Stimulated activated CD8-positive, alpha-beta memory T cell treated with anti-CD3 and anti-CD28 coated beads, Interleukin-15, amount 100 ng/mL, for 48 hours (primary cell): ENCODE results near the gene GPR146.
"Not testable (repeated sequence)": the region's sequence is repeated elsewhere in the genome, so short reads cannot be mapped to it uniquely, and the experiment has no call there.

ENCODE experiments used
- DNase-seq, 2 donors: peaks; one replicate each; pipeline ENCODE4 v3.0.0-alpha.2; 2020; ENCODE audit warnings: low read depth in 2 of 2

GPR146 gene, protein sequence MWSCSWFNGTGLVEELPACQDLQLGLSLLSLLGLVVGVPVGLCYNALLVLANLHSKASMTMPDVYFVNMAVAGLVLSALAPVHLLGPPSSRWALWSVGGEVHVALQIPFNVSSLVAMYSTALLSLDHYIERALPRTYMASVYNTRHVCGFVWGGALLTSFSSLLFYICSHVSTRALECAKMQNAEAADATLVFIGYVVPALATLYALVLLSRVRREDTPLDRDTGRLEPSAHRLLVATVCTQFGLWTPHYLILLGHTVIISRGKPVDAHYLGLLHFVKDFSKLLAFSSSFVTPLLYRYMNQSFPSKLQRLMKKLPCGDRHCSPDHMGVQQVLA

DNA sequence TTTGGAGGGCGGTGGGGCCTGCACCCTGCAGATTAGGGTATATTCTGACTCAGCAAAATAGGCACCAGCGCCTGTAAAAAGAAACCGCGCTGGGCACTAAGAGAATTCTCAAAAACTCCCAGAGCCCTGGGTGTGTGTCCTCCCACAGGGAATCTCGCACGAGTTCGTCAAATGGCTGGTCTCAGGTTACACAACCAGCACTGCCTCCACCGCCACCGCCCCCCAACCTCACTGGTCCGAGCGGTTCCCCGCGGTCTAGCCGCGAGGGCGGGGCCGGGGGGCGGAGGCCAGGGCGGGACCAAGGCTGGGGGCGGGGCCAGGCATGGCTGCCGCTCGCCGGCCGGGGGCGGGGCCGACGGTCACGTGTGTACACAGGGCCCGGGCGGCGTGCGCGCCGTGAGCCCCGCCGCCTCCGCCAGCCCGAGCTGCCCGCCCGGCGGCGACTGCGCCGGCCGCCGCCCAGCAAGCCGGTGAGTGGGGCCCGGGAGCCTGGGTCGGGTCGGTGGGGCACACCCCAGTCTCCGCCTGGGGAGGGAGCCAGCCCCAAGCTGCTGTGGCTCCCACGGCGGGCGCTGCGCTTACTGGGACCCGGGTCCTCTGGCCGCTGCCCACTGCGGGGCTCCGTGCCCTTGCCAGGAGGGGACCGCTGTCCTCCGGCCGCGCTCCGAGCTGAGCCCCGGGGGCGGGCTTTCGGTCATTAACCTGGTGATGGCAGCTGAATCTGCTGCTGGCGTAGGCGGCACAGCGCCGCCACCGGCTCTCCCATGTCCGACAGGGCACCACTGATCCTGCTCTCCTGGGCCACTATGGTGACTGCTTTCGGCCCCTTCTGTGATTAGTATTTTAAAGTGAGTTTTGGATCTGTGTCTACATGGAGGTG is at the start of gene GPR146:
GPR146 (plus strand) TSS at position 358 of the 880 bp plus-strand sequence. CDS start 12,970 bp downstream, outside the sequence.
- DNase-seq = peak; percentile 90 to 92

DNA sequence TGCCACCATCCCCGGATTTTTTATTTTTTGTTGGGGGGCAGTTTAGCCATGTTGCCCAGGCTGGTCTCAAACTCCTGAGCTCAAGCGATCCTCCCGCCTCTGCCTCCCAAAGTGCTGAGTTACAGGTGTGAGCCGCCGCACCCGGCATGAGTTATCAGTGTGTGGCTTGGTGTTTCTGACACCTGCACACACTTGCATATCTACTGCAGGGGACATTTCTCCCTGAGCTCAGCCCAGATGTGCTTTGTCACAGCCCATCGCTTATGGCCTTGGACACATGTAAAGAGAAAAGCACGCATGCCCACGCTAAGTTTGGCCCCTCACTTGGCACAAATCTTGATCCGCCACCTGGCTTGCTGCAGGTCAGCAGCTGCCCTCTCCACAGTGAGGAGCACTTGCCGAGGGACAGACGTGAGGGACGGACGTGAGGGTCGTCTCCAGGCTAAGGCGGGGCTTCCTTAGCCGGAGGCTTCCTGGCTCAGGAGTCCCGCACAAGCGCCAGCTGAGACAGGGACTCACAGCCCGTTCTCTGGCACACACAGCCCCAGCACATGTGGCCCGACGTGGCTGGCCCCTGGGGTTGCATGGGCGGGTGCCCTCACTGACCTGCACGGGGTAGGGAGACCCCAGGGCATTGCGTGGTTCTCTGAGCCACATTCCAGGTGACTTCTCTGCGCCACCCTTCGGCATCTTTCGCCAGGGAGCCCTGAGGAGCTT is 49.6 kb upstream of the GPR146 start:
- no peak for DNase-seq

DNA sequence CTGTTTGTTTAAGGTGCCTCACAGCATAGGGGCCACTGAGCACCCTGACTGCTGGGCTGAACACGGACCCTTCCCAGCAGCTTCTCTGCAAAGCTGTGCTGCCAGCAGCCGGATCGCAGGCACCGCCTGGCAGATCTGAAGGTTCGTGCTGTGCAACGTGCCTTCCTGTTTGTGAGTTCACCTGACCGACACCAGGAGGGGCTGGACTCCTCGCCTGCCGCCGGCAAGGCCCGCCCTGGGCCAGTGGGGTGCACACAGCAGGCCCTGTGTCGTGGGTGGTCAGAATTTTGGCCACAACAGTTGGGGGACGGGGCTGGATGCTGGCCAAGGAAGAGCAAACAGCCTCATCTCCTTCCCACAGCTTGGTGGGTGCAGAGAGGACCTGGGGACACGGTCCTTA is 48.8 kb upstream of the GPR146 start:
- DNase-seq = no peak

GRCh38 chr7:996079-996872 is 48.1 kb upstream of the GPR146 start:
- DNase-seq = no peak

DNA sequence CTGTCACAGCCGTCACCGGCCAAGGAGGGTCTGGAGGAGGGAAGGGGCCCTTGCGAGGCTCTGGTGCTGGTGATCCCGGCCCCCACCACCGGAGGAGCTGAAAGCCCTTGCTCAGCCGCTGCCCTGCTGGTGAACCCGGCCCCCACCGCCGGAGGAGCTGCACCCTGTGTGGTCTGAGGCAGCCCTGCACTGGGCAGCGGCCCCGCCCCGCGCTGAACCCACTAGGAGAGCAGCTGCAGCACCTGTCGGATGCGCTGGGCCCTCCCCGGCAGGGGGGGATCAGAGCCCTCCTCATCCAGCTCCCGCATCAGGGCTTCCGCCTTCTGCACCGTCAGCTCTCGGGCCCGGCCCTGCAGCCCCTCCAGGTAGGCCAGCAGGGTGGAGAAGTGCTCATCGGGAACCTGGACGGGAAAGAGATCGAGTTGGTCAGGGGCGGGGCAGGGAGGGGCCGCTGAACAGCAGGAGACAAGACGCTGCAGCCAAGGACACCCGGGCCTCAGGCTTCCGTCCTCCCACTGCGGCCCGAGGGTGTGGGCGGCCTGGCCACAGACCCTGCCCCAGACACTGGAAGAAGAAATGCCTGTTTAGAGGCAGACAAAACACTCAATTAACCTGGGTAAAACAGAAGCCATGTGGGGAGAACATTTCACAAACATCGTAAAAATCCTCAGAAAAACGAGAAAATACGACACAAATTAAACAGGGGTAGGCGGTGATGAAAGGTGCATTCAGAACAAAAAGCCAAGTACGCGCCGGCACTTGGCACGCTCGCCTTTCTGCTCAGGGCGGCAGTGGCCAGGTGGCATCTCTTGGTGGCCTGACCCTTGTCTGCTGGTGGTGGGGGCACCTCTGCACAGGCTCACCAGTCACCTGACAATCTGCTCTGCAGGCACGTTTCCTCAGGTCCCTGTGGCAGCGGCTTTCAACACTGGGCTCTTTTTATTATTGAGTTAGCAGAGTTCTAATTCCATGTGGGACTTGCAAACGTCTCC is 46.6 kb upstream of the GPR146 start:
- DNase-seq = no peak

- DNase-seq = no peak
Measured at GRCh38 chr7:999149-999879, 45.0 kb upstream of the GPR146 start.

GRCh38 chr7:999941-1000935 is 44.1 kb upstream of the GPR146 start:
- DNase-seq = no peak

- DNase-seq = not testable (repeated sequence)
Measured at GRCh38 chr7:1001069-1001770, 43.1 kb upstream of the GPR146 start.

GRCh38 chr7:1002026-1002425 is 42.3 kb upstream of the GPR146 start:
- DNase-seq = not testable (repeated sequence)

DNA sequence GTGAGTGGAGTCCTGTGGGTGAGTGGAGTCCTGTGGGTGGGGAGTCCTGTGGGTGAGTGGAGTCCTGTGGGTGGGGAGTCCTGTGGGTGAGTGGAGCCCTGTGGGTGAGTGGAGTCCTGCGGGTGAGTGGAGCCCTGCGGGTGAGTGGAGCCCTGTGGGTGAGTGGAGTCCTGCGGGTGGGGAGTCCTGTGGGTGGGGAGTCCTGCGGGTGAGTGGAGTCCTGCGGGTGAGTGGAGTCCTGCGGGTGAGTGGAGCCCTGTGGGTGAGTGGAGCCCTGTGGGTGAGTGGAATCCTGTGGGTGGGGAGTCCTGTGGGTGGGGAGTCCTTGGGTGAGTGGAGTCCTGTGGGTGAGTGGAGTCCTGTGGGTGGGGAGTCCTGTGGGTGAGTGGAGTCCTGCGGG is 41.9 kb upstream of the GPR146 start:
- DNase-seq = not testable (repeated sequence)

DNA sequence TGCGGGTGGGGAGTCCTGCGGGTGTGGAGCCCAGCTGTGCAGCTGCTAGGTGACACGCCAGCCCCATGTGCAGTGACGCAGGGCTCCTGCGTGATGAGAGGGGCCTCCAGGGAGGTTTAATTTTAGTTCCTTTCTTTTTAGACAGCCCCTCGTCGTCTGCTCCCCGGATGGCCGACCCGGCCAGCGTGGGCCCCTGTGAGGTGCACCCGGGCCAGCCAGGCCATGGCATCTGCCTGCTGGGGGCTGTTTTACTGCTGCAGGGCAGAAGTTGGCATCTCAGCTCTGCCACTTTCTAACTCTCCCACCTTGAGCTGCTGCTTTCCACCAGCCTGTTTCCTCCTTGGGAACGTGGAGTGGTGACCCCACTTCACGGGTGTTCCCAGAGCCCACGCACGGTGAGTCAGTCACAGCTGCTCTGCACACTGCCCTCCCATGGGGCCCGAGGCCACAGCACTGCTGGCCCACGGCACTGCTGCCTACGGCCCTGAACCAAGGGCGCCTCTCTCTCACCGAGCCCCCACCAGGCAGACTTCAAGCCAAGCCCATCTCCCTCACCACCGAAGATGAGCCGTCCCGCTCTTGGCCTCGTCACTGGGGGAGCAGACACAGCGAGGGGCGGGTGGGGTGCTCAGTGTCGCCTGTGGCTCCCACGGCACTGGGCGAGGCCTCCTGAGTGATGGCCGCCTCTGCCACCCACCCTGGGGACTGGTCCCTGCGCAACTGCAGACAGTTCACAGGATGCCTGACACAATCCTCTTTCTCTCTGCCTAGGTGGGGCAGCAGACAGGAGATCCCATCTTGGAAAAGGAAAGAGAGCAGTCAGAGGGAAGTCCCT is 40.1 kb upstream of the GPR146 start:
- DNase-seq = no peak

GRCh38 chr7:1005303-1005702 is 39.0 kb upstream of the GPR146 start:
- DNase-seq = no peak

DNA sequence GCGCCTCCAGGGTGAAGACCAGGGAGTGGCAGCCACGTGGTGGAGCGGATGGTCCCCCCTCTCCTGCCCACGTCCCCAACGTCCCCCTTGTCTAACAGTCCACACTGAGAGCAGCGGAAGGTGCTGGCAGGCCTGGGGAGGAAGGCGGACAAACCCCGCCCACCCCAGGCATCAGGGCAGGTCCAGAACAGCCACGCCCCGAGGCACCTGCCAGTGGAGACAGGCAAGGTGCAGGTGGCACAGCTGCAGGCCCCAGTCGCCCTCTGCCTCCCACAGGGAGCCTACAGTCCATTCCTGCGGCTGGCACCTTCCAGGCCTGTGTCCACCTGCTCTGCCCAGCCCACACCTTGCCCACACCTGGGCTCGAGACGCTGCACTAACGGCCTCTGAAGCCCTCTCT is 36.4 kb upstream of the GPR146 start:
- DNase-seq = no peak

DNA sequence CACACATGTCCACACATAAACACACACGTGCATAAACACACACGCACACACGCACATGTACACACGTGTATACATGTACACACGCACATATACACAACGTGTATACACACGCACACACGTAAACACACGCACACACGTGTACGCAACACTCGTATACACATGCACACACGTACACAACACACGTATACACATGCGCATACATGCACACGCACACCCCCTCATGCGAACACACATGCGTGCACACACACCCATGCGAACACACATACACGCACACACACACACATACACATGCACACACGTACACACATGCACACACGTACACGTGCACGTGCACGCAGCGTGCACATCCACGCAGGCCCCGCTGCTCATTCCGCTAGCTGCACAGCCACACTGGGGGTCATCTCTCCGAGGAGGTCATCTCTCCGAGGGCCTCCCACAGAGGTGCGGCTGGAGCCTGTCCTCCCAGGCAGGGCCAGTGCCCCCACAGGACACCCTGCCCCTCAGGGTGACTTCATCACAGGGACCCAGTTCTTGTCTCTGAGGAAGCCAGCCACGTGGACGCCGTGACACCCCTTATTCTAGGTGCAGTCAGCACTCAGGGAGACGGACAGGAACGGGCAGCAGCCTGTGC is 35.5 kb upstream of the GPR146 start:
- DNase-seq = no peak

GRCh38 chr7:1009747-1010146 is 34.6 kb upstream of the GPR146 start:
- DNase-seq = no peak

DNA sequence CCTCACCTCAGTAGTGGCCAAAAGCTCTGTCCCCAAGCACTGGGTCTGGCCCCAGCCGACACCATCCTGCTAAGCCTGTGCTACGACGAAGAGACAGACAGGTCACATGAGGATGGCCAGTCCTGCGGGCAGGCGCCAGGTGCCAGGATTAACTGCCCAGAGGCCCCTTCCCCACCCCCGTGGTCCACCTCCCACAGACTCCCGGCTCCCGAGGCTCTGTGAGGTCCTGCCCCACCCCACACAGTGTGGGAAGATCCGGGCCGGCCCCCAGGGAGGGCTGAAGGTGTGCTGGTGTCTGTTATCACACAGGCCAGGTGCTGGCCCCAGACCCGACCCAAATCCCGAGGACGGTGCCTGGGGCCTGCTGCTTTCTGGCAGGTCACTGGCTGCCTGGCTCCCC is 34.1 kb upstream of the GPR146 start:
- no peak for DNase-seq
